ENCODE measurements around the gene RAPGEF4.

GRCh38 chr2:172834881-172835280 lies 99.2 kb downstream of the RAPGEF4 start:
- TF ChIP-seq CTCF (IDR thresholded peaks at IDR 0.05) (no peak), POLR2AphosphoS5 (IDR thresholded peaks at IDR 0.05) (no peak), EP300 (IDR thresholded peaks at IDR 0.05) (no peak), POLR2A (IDR thresholded peaks at IDR 0.05) (no peak)

All from stomach (tissue), 4 donors.